B cell (primary cell): ENCODE measurements around the gene GPR37L1. TPM values are rescaled to one million over a fixed set of nuclear protein-coding genes. Genes with fewer than 3 reads are reported as not detected.

Experiments used
- ATAC-seq: fragments of 200-7000 bp; cut with Tn5 transposase; one replicate; pipeline ENCODE4 v1.10.0; 2021; ENCODE audit warnings: low read depth, mild to moderate bottlenecking, moderate number of reproducible peaks, moderate library complexity
- CTCF ChIA-PET: fragments of 350-600 bp; sonication (Branson Sonifier 250); formaldehyde crosslinking; loops from one replicate; lab custom pipeline; 2021; ENCODE audit warnings: antibody characterized with exemption, inconsistent platforms; lab: Charles Lee
- POLR2A ChIA-PET: fragments of 350-600 bp; sonication (Branson Sonifier 250); formaldehyde crosslinking; loops from one replicate; lab custom pipeline; 2021; ENCODE audit warnings: antibody characterized with exemption; lab: Charles Lee
- DNase-seq: peaks from one replicate; pipeline ENCODE4 v3.0.0; 2013
- H2AFZ ChIP-seq: 2 replicates; pipeline ENCODE4 v1.6.1; 2012; ENCODE audit warnings: mild to moderate bottlenecking, low read depth, low read length; ENCODE audit not compliant: insufficient read depth, poor library complexity, severe bottlenecking
- H3K27ac ChIP-seq, 2 donors: 1 replicate in 1 of 2; 2 replicates in 1 of 2; pipeline ENCODE4 v1.5.1; 2012 to 2013; ENCODE audit warnings: low read length in 2 of 2, mild to moderate bottlenecking in 2 of 2, moderate library complexity in 1 of 2
- H3K27me3 ChIP-seq, 4 experiments: fragments of 200-600 bp in 1 of 4; sonication (generic) in 1 of 4; replicated peaks in 1 of 4; 1 replicate in 2 of 4; 2 replicates in 2 of 4; pipeline versions ENCODE4 v1.6.1 to v1.7.0; 2013 to 2016; ENCODE audit warnings: low read length in 3 of 4, mild to moderate bottlenecking in 2 of 4, mixed read lengths in 1 of 4, moderate library complexity in 1 of 4; ENCODE audit not compliant: insufficient read depth in 4 of 4, control insufficient read depth in 3 of 4; ENCODE audit errors: control extremely low read depth in 1 of 4
- H3K36me3 ChIP-seq, 2 experiments: replicated peaks in 1 of 2; 1 replicate in 1 of 2; 2 replicates in 1 of 2; pipeline versions ENCODE4 v1.6.1 to v1.7.1; 2013; ENCODE audit warnings: low read length in 1 of 2; ENCODE audit not compliant: insufficient read depth in 2 of 2, control insufficient read depth in 1 of 2; ENCODE audit errors: control extremely low read depth in 1 of 2, extremely low read depth in 1 of 2
- H3K4me1 ChIP-seq, 2 donors: fragments of 200-600 bp in 1 of 2; sonication (generic) in 1 of 2; 1 replicate in 1 of 2; 2 replicates in 1 of 2; pipeline versions ENCODE4 v1.5.1 to v1.6.1; 2013 to 2017; ENCODE audit warnings: low read length in 2 of 2; ENCODE audit not compliant: control insufficient read depth in 2 of 2, insufficient read depth in 2 of 2
- H3K4me2 ChIP-seq: replicated peaks from 2 replicates; pipeline ENCODE3; 2012; ENCODE audit warnings: mild to moderate bottlenecking, low read depth, low read length; ENCODE audit not compliant: poor library complexity, severe bottlenecking
- H3K4me3 ChIP-seq, 5 experiments: fragments of 200-600 bp in 1 of 5; sonication (generic) in 1 of 5; 1 replicate in 3 of 5; 2 replicates in 2 of 5; pipeline versions ENCODE4 v1.5.1 to v1.7.0; 2011 to 2016; ENCODE audit warnings: low read length in 4 of 5, mild to moderate bottlenecking in 4 of 5, low read depth in 2 of 5, control low read depth in 1 of 5, moderate library complexity in 1 of 5; ENCODE audit not compliant: insufficient read depth in 1 of 5; ENCODE audit errors: control extremely low read depth in 1 of 5, extremely low read depth in 1 of 5
- H3K79me2 ChIP-seq: fragments of 200-600 bp; sonication (generic); one replicate; pipeline ENCODE4 v1.6.0; 2016; ENCODE audit warnings: low read length; ENCODE audit not compliant: control insufficient read depth, insufficient read depth
- H3K9ac ChIP-seq: fragments of 200-600 bp; sonication (generic); 2 replicates; pipeline ENCODE4 v1.6.1; 2017; ENCODE audit warnings: mild to moderate bottlenecking, low read length, moderate library complexity
- H3K9me3 ChIP-seq, 3 donors: one replicate each; pipeline versions ENCODE4 v1.6.1 to v1.7.1; 2013; ENCODE audit warnings: low read length in 2 of 3; ENCODE audit not compliant: control insufficient read depth in 2 of 3, insufficient read depth in 1 of 3; ENCODE audit errors: control extremely low read depth in 1 of 3
- H4K20me1 ChIP-seq: 2 replicates; pipeline ENCODE4 v1.6.0; 2012; ENCODE audit warnings: mild to moderate bottlenecking, low read length; ENCODE audit not compliant: insufficient read depth, control insufficient read depth, poor library complexity, severe bottlenecking
- H3K27ac Mint-ChIP-seq: one replicate; pipeline ENCODE4 v1.8.0; 2021; ENCODE audit warnings: mixed read lengths
- H3K27me3 Mint-ChIP-seq: one replicate; pipeline ENCODE4 v1.8.0; 2021; ENCODE audit warnings: mixed read lengths
- H3K4me1 Mint-ChIP-seq: one replicate; pipeline ENCODE4 v1.8.0; 2021; ENCODE audit warnings: mixed read lengths
- H3K4me3 Mint-ChIP-seq: one replicate; pipeline ENCODE4 v1.8.0; 2021; ENCODE audit warnings: mixed read lengths
- H3K9me3 Mint-ChIP-seq: one replicate; pipeline ENCODE4 v1.8.0; 2022; ENCODE audit warnings: mixed read lengths; ENCODE audit not compliant: insufficient read depth
- EZH2 ChIP-seq: IDR thresholded peaks from 2 replicates; pipeline ENCODE4 v1.6.1; 2012; ENCODE audit warnings: borderline replicate concordance, low read depth, mild to moderate bottlenecking, moderate library complexity, low read length; ENCODE audit not compliant: insufficient read depth, poor library complexity, severe bottlenecking
- WGBS: methylation state at CpG from one replicate; pipeline ENCODE4 v1.1.5; 2013; ENCODE audit warnings: missing lambda C conversion rate; ENCODE audit not compliant: insufficient coverage; 5-methylcytosine and 5-hydroxymethylcytosine counted together
- intact Hi-C: fragments of 100-400 bp; cut with micrococcal nuclease; formaldehyde crosslinking; loops from one replicate; pipeline ENCODE4 v1.10.0; 2022
- polyA plus RNA-seq: library from polyadenylated mRNA; depleted of rRNA; stranded (reverse); fragments of >200 nt; gene quantifications from 2 replicates; pipeline ENCODE4 v1.2.3, GENCODE V29; 2012
- total RNA-seq, 2 donors: library from RNA; stranded (reverse); fragments of 120-200 nt in 1 of 2; gene quantifications; 1 replicate in 1 of 2; 2 replicates in 1 of 2; pipeline versions ENCODE4 v1.2.3 to v1.2.4, GENCODE V29; 2013 to 2022
- TF ChIP-seq, protein P1 (sequence below): fragments of 200-600 bp; IDR thresholded peaks from one replicate; pipeline ENCODE4 v1.8.0; 2022; ENCODE audit warnings: antibody characterized with exemption, mild to moderate bottlenecking

Gene GPR37L1
- total and polyA plus RNA-seq, 2 donors (not counting 1 experiment from before 2014, with no cell fraction given), result not detected

DNA sequence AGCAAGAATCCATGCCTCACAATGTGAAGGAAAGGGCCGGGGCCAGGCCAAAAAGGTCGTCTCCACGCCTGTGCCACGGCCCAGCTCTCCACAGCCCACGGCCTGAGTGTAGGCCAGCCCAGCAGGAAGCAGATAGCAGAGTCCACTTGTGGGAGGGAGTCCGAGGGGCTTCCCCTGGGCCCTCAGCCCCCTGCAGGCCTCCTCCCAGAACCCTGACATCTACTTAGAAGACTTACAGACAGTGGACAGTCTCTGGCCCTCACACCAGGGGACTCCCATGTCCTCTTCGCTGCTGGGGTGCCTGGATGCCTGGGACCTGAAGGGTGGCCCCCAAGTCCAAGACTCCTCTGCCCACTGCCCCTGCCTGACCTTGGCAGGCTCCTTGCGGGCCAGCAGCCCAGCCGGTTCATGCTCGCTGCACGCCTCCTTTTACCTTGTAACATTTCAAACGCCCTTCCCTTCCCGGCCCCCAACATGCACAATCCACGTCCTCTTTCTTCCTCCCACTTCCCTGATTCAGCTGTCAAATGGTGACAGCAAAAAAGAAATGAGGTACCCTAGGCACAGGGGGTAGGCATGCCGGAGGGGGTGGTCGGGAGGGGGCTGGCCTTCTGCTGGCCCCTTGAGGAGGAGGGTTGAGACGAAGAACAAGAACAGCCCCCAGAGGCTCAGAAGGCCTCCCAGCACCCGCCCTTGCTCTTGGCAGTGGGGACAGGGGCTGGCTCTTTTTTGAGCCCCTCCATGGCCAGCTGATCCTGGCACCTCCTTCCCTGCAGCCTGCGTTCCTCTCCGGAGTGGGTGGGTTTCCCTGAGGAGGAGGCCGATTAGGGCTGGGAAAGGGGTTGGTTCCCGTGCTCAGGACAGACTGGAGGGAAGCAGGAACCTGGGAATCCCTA, 38.7 kb downstream of the GPR37L1 start:
- Histone ChIP-seq H3K9ac (peak overlapping the region; percentile 83), H3K27ac (peak overlapping the region; percentile 89 to 93), H3K79me2 (peaks cover 47% of the 10 kb centered on the region), H3K36me3 (peaks cover 2 to 14% of the 10 kb centered on the region in 2 experiments), H3K4me3 (peak overlapping the region in 4 of 5 experiments; percentile 72 to 92 (median 76)), H2AFZ (peak overlapping the region; percentile 69), H4K20me1 (peaks cover 7% of the 10 kb centered on the region), H3K4me1 (peaks cover 75 to 83% of the 10 kb centered on the region in 2 donors), H3K4me2 (peak overlapping the region; percentile 91), H3K9me3 (no peaks in the 10 kb centered on the region), H3K27me3 (no peaks in the 10 kb centered on the region)
- DNase-seq (peak; percentile 40), ATAC-seq (no peak)
- WGBS, result 27% methylated on average over 18 of the region's 22 CpGs
- CTCF ChIA-PET, result interaction anchor here (0.8 to 2.0 kb wide), 11 partner anchors 10 to 559 kb away, joined by 3 to 10 read pairs (median 4); no protein-coding TSS in a partner anchor
- H3K9me3 Mint-ChIP-seq, result no peaks in the 10 kb centered on the region
- peak overlapping the region; percentile 94 for H3K27ac Mint-ChIP-seq
- TF ChIP-seq, protein P1, sequence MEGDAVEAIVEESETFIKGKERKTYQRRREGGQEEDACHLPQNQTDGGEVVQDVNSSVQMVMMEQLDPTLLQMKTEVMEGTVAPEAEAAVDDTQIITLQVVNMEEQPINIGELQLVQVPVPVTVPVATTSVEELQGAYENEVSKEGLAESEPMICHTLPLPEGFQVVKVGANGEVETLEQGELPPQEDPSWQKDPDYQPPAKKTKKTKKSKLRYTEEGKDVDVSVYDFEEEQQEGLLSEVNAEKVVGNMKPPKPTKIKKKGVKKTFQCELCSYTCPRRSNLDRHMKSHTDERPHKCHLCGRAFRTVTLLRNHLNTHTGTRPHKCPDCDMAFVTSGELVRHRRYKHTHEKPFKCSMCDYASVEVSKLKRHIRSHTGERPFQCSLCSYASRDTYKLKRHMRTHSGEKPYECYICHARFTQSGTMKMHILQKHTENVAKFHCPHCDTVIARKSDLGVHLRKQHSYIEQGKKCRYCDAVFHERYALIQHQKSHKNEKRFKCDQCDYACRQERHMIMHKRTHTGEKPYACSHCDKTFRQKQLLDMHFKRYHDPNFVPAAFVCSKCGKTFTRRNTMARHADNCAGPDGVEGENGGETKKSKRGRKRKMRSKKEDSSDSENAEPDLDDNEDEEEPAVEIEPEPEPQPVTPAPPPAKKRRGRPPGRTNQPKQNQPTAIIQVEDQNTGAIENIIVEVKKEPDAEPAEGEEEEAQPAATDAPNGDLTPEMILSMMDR, result no peak
- no peak for TF ChIP-seq EZH2
- intact Hi-C loops, result loop anchor here (2.0 to 10.0 kb wide), 7 partner anchors 23 to 803 kb away; partner anchors contain the start of genes CSRP1, CYB5R1, IPO9 and RNPEP
- POLR2A ChIA-PET, result no interaction called here
- H3K4me3 Mint-ChIP-seq, result peak overlapping the region; percentile 93
- H3K27me3 Mint-ChIP-seq, result no peaks in the 10 kb centered on the region
- peaks cover 84% of the 10 kb centered on the region for H3K4me1 Mint-ChIP-seq
